ENCODE data around the gene GC.
"Not testable (repeated sequence)": the region's sequence is repeated elsewhere in the genome, so short reads cannot be mapped to it uniquely, and the experiment has no call there.

The GC gene

DNA sequence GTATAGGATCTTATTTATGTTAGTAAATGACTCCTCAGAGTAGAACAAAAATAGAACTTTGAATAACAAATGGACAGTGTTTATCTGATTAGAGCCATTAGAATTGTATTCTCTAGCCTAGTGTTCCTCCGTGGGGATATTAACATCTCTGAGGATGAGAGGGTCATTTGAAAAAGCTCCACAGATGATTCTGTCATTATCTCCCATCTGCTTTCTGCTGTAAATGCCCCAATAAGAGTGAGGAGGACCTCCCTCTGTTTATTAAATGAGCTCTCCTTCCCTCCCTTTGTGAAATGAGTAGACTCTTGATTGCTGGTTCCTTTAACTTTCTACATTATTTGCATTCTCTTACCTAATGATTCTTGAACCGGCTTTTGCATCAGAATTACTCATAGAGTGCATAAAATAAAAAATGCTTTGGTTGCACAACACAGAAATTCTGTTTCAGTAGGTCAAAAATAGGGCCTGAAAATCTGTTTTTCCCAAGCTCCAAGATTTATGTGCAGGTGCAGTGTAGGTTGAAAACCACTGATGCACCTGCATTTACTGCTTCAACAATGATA, 18.0 kb downstream of the GC start:
- DNase-seq: no peak

DNA sequence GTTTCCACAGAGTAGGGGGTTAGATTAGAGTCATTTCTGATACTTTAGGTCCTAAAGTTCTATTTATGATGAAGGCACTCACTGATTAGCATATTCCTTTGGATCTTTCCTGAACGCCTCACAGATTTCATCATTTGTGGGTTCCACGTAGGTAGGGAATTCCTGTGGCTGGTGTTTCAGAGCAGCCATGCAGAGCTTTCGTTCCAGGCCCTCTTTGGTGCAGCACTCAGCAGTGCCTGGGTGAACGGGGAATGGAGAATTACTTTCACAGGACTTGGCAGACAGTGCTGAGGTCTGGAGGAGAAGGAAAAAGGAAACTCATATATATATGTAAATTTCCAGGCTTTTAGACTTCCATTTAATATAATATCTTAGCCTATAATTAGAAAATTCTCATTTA, 18.5 kb downstream of the GC start:
- DNase-seq: no peak

DNA sequence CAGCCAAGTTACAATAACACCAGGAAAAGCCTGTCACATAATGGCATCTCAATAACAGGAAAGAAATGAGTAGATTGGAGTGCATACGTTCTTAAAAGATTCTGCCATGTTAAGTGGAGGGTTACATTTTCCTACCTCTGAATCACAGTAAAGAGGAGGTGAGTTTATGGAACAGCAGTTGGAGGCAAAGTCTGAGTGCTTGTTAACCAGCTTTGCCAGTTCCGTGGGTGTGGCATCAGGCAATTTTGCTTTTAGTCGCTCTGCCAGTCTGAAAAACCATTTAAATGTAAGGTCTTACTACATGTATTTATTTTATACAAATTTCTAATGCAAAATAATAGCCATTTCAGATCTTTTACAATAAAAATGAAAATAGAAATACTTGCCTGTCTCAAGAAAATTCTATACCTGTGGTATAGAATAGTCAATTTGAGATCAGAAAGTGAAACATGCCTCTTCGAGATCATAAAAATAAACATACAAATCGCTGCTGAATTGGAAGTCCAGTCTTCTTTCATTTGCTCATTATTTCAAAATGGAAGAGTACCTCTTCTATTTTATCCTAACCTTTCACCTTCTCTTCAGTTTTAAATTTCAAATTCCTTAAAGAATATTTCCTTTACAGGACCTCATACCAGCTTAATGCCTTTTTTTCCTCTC, 31.4 kb downstream of the GC start:
- DNase-seq: no peak

DNA sequence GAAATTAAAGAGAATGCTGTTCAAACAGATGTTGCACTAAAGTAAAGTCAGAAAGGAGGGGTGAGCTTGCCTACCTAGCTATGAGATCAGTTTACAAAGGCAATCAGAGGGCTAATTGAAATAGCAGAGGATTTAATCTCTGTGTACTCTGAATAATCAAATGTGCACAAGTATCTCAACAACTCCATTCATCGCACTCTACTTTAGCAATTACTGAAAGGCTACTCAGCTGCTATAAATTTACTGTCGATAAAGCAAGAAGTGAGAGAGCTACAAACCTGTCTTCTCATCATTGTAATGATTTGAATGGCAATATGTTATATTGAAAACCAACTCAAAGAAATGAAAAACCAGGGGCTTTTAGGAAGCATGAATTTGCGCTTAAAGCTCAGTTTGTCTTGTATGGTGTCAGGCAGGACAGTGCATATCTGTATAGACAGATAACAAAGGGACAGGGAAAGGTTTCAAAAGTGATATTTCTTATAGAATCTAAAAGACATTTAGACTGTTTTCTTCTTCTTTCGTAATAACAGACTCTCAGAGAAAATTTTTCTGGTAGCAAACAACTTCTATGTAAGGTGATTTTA, 34.8 kb downstream of the GC start:
- DNase-seq: no peak

DNA sequence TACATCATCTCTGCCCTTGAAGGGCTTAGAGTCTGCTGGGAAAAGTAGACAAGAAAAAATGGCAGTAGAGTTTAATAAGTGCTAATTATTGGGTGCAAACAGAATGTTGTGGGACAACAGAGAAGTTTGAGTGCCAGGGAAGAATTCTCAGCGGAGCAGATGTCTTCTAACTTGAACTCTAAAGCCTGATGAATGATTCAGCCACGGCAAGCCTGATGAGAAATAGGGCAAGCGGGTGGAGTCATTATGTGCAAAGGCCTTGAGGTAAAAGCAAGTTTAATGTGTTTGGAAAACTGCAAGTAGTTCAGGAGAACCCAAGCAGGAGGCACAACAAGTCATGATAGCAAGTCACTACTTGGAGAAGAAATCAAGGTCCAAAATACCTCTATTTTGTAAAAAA, 37.5 kb downstream of the GC start:
- DNase-seq: no peak

DNA sequence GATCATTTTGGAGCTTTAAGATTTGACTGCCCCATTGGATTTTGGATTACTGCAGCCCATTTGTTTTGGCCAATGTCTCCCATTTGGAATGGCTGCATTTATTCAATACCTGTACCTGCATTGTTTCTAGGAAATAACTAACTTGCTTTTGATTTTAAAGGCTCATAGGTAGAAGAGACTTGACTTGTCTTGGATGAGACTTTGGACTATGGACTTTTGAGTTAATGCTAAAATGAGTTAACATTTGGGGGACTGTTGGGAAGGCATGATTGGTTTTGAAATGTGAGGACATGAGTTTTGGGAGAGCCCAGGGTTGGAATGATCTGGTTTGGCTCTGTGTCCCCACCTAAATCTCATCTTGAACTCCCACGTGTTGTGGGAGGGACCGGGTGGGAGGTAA, 45.1 kb downstream of the GC start:
- not testable (repeated sequence) for DNase-seq

DNA sequence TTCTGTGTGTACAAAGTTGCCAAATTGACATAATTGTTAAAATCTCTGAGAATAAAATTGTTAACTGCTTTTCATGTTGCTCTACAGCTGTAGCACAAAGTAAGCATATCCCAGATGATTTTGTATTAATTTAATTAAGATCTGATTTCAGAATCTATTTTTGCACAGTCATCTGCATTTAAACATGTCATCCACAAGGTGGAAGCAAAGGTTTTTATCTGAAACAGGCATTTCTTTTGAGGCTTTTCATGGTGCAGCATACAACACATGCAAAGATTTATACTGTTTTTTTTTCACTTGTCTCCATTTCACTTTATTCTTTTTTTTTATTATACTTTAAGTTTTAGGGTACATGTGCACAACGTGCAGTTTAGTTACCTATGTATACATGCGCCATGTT, 51.2 kb downstream of the GC start:
- DNase-seq: no peak

DNA sequence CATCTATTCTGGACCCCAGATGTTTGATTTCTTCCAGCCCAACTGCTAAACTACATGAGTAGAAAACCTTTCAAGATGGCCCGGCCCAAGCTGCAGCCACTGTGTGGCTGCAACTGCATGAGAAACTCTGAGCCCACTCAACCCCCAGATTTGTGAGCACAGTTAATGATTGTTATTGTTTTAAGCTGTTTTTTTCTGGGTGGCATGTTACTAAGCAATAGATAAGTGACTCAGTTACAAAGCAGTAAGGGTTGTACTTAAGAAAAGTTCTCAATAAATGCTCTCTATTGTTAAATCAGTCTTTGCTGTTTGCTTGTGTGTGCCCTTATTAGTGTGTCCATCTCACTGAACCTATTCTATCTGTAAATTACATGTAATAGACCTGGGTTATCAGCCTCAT, 51.8 kb downstream of the GC start:
- no peak for DNase-seq

DNA sequence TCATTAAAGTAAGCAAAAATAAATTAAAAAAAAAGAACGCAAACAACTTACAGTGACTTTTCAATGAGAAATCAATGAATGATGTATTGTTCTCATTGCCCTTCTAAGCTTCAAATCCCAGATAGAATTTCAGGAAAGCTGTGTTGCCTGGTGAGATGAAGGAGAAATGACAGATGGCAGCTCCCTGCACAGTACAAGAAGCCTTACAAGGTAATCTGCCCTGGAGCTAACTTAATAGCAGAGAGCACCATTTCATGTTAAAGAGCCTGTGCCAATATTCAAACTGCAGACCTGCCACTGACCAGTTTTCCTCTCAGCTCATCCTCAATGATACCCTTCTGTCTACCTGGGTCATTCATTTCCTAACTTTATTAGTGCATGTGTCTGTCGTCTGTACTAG, 54.0 kb downstream of the GC start:
- DNase-seq: no peak

DNA sequence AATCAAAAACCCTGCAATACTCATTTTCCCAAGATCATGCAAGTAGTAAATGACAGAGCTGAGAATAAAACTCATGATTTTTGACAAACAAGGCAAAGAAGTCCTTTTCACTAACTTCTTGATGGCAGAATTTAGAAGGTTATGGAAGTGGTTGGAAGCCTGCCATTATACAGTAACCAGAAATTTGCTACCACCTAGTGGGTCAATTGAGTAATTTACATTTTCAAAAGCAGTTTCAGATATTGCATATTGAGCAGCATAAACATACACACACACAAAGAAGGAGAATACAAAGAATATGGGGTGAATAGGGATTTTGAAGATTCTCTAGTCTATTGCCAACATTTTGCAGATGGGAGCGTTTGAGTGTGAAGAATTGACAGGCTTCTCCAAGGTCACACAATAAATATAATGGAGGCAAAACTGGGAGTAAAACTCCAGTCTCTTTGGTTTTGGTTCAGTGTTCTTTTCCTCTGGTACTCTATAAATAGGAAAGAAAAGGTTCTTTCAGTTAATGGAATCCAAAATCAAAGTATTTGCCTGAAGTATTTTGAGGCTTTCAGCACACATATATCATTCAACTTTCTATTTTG, 70.2 kb downstream of the GC start:
- no peak for DNase-seq

DNA sequence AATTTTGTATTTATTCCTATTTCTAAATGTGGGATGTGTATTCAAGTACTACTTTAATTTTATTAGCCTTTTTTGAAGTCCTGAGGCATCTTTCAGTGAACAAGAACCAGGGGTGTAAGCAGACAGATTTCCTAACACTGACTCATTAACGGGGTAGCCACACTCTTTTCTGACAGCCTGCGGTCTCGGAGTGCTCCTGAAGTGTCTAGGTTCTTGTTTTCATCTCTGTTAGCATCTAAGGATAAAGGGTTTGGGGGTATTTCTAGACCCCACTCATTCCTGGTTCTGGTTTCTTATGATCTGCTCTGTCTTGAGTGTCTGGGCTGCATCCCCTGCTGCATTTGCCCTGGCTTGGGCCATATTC, 71.9 kb downstream of the GC start:
- DNase-seq: no peak

DNA sequence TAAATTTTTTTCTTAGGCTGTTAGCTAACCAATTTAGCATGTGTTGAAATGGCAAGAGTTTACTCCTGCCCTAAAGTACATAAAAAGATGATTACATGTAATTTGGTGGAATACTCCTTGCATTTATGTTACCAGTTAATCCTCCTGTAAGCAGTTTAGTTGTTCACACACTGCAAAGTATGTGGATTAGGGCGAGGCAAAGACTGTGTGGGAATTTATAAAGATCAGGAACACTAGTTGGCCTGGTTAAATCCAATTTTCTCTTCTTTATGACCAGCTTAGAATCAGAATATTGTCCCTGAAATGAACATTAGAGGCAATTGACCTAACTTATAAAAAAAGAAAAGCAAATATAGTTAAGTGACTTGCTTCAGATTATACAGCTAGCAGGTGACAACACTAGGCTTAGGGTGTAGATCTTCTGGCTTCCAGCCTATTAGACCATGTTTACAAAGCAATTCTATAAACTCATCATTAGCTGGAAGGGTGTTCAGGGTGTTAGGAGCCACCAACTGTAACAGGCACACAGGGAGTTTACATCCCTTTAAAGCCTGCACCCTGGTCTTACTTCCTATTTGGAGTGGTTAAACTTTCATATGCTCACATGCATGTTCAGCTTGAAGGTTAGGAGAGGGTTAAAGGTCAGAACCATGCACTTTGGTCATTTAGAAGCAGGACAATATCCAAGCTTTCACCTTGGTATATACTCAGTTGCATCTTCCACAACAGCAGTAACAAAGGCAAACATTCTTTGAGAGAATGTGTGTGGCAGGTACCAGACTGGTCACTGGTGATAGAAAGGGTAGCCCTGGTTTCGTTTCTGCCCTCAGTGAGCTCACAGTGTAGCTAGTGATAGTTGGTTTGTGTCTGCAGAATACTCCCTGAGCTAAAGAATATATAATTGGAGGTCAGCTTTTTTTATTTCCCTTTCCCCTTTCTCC, 72.6 kb downstream of the GC start:
- DNase-seq: no peak

DNA sequence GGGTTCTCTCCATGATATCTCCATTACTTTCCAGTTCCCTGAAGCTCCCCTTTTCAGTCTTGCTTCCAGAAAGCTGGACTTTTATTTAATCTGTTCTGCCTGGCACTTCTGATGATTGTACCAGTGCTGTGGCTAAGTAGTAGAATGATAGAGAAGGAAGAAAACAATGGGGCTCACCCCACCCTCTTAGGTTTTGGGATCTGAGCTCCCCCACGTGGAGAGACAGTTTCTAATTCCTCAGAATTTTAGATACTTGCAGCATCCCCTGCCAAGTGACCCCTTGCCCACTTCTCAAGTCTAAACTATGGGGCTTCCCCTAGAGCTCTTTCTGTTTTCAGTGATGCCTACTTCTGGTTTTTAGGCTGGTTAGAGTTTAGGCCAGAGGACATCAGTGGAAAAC, 73.9 kb downstream of the GC start:
- DNase-seq: no peak

DNA sequence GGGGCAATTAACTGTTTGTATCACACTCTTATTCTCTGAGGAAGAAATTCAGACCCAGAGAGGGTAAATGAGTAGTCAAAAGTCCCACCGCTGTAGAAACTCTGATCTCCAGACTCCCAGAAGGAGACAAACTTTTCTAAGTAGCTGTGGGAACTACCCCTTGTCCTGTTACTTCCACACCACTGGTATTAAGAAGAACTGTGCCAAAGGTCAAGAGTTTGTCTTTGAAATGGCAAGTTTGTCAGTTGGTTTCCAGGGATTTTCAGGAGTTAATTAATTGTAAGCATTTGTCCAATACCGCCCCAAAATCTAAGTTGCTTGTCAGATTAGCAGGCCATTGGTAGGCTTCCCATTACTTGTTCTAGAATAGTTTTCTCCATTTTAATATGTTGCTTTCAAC, 85.7 kb downstream of the GC start:
- no peak for DNase-seq

DNA sequence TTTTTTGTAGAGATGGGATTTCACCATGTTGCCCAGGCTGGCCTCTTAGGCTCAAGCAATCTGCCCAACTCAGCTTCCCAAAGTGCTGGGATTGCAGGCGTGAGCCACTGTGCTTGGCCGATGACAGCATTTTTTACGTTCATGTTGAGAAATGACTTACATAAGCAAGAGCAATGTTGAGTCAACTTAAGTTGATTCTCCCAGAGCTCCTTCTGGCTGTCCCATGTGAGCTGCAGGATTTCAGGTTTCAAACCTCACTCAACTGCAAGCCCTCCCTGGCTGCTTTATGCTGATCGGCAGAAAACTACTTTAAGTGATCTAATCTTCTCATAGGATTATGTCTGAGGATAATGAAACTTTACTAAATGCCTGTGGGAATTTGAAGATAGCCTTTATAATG, 86.8 kb downstream of the GC start:
- DNase-seq: no peak

DNA sequence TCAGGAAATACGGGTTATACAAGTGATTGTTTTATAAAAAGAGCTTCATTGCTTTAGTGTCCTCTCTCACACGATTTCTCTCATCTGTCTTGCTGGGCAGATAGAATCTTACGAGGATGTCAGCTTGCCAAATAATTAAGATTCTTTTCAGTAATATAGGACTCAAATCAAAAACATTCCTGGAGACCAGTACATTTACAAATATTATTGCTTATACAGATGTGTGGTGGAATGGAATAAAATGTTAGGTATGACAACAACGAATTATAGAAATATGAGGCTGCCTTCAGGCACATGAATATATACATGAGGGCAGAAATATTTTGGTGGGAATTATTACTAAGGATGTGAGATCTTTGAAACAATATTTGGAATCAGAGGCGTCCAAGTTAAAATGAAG, 88.9 kb downstream of the GC start:
- DNase-seq: no peak

DNA sequence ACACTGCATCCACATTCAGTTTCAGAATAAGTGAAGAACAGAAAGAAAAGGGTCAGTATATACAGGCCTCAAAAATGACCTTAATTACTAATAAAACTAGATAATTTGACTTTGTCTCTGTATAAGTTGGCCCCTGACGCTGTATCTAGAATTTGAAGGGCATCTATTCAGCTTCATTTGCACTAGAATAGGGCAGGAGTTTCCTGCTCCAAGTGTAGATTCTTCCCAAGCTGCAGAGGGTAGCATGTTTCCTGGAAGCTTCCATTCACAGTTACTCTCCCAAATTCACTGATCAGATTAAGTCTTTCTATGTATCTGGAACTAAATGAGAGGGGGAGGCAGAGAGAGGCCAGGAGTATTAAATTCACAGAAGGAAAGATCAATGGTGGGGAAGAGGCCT, 90.9 kb downstream of the GC start:
- DNase-seq: no peak

DNA sequence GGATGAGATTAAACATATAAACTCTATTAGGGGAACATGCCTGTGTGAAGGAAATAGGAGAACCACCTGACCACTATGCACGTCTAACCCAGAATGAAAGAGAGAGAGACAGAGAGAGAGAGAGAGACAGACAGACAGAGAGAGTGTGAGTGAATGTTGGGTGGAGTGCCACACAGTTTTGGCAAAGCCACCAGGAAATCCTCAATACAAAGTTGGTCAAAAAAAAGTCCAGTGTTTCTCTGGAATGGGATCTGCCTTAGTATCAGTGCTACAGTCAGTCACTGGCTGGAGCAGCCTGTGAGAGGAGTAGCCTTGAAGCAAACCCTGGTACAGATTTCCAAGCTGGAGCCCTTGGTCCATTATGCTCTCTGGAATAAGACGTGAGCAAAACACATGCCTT, 91.7 kb downstream of the GC start:
- no peak for DNase-seq

Measured in stimulated activated CD4-positive, alpha-beta T cell treated with anti-CD3 and anti-CD28 coated beads, Interleukin-12 subunit alpha, Interleukin-12 subunit beta, amount 100 ng/mL, for 4 hours (primary cell).